Measurements from ENCODE around the gene ACAD10.
"Not testable (repeated sequence)": the region's sequence is repeated elsewhere in the genome, so short reads cannot be mapped to it uniquely, and the experiment has no call there.

Gene ACAD10

DNA sequence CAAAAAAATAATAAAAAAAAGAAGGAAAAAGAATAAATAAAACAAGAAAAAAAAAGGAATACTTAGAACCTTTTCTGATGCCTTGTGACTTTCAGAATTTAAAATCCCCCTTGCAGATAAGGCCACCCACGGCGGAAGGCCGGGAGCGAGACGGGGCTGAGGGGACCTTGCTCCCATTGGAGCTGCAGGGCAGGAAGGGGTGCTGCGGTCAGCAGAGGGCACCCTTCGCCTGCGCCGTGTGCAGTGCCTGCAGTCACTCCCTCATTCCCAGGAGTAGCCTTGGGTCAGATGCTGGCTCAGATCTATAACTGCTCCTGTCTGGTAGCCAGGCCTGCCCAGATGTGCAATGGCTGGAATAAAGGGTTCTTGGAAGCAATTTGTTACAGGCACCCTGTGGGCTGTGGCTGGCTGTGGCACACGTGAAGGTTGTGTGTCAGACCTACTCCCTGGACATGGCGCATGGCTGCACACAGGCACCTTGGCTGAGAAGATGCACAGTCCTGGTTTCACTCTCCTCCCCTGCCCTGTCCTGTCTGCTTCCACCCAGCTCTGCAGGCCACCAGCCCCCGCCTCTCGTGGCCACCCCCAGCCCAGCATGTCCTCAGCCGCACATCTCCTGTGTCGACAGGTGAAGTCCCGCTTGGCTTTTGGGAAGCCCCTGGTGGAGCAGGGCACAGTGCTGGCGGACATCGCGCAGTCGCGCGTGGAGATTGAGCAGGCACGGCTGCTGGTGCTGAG is 67.5 kb downstream of the ACAD10 start:
- DNase-seq (ENCODE audit: low read depth in 2 of 2), result no peak

DNA sequence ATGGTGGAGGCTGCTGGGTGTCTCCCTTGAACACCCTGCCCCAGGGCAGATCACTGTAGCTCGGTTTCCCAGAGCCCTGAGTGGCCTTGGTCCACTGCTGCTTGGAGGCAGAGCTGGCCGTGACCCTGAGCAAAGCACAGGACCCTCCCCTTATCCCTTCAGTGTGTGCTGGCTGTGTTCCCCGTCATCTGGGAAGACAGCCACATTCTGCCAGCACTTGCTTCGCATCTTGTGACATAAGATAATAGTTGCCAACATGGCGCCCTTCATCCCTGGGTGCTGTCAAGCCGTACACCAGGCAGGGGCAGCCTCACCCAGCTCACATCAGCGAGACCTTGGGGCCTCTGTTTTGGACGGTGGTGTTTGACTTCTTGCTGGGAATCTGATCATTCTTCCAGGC is 68.8 kb downstream of the ACAD10 start:
- no peak for DNase-seq (ENCODE audit: low read depth in 2 of 2)

DNA sequence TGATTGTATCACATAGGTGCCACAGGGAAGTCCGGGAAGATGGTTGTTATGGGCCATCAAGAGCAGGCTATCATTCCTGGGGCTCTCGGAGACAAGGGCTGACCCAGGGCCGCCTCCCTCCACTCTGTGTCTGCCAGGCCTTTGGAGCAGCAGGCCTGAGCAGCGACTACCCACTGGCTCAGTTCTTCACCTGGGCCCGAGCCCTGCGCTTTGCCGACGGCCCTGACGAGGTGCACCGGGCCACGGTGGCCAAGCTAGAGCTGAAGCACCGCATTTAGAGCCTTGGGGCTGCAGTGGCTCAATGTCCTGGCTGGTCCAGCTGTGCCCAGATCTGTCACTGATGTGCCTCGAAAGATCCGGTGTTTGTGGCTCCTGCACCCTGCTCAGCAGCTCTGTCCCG is 70.3 kb downstream of the ACAD10 start:
- no peak for DNase-seq (ENCODE audit: low read depth in 2 of 2)

DNA sequence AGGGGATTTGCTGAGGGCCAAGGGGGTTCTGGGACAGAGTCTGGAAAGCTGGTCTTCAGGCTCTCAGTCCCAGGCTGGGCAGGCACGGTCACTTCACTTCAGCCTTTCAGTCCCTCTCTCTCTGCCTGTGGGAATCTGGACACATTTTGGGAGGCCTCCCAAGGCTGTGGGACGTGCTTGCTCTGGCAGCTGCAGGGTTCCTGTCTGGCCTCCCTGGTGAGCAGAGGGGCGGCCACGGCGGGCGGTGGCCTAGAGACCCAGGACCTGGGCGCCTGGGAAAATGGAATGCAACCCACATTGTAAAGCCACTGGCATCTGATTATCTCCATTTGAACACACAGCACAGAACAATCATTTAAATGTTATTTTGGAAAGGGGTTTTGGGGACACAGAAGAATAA is 70.8 kb downstream of the ACAD10 start:
- no peak for DNase-seq (ENCODE audit: low read depth in 2 of 2)

DNA sequence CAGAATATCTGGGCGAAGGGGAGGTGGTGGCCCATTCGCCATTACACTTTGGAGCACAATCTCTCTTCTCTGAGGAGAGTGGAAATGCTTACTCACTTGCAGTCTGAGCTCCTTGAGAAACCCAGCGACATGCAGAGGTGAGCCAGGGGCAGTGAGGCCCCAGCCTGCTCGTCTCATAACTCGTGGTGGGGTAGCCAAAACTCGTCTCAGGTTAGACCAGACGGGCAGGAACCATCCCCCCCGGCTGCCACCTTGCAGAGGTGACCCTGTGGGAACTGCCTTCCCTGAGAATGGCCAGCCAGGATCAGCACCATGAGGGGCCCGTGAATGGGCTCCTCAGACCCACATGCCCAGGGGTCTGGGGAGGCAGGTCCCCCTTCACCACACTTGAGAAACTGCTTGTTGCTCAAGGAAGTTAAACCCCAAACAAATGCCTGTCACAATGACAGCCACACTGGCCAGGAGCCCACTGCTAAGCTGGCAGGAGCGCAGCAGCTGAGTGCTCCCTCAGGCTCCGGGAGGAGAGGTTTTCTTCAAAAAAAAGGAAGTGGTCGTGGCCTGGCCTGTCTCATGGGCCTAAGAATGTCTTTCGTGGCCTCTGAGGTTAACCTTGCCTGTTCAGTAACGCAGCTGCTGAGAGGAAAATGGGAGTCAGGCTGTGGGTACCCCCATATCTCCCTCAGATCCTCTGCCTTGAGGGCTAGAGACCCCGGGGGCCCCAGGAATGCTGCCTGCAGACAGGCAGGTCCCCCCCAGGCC is 71.7 kb downstream of the ACAD10 start:
- DNase-seq (ENCODE audit: low read depth in 2 of 2), result no peak

DNA sequence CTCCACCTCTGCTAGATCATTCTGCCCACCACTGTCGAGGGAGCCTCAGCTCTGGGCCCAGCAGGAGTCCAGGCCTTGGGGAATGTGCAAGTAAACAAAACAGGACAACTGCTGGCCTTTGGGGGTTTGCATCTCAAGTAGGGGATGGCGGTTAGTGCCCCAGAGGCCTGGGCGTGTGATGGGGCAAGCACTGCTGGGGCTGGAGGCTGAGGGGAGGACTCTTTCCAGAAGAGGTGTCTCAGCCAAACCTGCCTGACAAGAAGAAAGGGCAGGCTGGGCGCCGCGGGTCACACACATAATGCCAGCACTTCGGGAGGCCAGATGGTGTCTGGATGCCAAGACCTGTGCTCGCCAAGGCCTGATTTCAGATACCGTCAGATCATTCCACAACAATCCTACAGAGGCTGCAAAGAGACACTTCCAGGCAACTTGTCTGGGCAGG is 72.3 kb downstream of the ACAD10 start:
- no peak for DNase-seq (ENCODE audit: low read depth in 2 of 2)

DNA sequence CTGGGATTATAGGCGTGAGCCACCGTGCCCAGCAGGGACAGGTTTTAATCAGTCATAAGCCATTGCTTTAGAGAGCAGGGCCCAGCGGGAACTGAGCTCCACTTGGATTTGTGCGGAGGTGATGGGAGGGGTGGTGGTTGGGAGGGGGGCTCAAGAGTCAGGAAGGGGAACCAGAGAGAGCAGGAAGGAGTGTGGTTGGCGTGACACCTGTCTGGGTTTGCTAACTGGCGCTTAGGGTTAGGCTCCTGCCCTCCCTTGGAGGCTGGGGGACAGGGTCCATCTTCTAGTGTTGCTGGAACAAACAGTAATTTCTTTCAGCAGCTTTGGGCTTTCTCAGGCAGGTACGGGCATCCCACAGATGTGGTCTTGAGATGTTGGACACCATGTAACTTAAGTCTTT is 73.4 kb downstream of the ACAD10 start:
- DNase-seq (ENCODE audit: low read depth in 2 of 2), result no peak

DNA sequence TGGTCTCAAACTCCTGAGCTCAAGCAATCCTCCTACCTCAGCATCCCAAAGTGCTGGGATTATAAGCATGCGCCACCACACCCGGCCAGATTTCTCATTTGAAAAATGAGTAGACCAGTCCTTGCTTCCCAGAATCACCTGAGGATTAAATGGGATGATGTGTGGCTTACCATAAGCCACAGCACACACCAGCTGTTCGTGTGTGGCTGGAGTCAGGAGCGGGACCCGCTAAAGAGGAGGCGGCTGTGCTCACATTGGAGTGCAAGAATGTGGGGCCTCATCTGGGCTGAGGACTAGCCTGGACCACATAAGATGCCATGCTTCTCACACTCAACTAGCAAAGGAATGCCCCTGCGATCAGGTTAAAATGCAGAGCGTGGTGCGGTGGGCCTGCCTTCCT is 74.1 kb downstream of the ACAD10 start:
- DNase-seq (ENCODE audit: low read depth in 2 of 2), result no peak

DNA sequence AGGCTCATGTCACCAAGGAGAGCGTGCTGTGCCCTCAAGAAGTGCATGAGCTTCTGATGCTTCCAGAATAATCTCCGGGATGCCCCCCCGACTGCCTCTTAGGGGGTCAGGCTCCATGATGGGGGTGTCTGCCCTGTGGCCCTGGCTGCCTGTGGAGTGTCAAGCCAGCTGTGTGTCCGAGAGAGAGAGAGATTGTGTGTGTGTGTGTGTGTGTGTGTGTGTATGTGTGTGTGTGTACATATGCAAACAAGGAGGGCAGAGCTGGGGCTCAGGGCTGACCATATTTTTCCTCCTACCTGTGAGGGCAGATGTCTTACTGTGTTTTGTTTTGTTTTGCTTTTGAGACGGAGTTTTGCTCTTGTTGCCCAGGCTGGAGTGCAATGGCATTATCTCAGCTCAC is 75.2 kb downstream of the ACAD10 start:
- no peak for DNase-seq (ENCODE audit: low read depth in 2 of 2)

DNA sequence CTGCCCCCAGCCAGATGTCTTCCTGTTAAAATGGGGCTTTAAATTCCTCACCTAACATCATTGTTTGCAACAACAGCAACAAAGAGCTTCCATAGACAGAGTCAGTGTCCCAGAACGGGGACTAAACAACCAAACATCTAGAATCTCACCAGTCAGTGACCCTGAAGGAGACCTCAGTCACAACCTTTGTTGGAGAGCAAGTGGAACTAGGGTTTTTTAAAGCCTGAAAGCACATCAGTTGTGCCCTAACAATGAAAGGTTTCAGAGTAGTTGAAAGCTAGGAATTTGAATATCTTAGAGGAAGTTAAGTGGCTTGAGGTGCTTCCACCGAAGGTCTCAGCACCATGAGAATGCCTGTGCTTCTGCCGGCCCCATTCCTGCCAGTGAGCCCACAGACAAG is 75.9 kb downstream of the ACAD10 start:
- DNase-seq (ENCODE audit: low read depth in 2 of 2), result no peak

DNA sequence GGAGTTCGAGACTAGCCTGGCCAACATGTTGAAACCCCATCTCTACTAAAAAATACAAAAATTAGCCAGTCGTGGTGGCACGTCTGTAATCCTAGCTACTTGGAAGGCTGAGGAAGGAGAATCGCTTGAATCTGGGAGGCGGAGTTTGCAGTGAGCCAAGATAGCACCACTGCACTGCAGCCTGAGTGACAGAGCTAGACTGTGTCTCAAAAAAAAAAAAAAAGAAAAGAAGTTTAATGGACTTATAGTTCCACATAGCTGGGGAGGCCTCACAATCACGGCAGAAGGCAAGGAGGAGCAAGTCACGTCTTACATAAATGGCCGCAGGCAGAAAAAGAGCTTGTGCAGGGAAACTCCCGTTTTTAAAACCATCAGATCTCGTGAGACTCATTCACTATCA is 77.7 kb downstream of the ACAD10 start:
- DNase-seq (ENCODE audit: low read depth in 2 of 2), result not testable (repeated sequence)

DNA sequence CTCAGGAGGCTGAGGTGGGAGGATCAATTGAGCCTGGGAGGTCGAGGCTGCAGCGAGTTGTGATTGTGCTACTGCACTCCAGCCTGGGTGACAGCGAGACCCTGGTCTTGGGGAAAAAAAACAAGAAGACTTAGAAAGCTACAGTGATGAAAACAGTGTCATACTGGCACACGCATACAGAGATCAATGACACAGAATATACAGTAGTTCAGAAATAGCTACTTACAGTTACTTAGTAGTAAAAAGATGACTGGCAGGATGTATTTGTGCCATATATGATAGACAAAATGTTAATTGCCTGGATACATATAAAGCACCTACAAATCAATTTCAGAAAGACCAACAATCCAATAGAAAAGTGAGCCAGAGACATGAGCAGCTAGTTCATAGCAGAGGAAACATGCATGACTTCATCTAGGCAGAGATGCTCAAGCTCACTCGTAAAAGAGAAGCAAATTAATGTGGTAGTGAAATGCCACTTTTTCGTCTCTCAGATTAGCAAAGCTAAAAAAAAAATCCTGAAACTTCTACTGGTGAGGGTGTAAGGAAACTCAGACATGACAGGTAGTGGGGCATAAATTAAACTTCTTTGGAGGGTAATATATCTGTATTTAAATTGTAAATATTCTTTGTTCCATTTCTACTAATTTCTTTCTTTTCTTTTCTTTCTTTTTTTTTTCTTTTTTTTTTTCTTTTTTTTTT is 78.4 kb downstream of the ACAD10 start:
- DNase-seq (ENCODE audit: low read depth in 2 of 2), result no peak

DNA sequence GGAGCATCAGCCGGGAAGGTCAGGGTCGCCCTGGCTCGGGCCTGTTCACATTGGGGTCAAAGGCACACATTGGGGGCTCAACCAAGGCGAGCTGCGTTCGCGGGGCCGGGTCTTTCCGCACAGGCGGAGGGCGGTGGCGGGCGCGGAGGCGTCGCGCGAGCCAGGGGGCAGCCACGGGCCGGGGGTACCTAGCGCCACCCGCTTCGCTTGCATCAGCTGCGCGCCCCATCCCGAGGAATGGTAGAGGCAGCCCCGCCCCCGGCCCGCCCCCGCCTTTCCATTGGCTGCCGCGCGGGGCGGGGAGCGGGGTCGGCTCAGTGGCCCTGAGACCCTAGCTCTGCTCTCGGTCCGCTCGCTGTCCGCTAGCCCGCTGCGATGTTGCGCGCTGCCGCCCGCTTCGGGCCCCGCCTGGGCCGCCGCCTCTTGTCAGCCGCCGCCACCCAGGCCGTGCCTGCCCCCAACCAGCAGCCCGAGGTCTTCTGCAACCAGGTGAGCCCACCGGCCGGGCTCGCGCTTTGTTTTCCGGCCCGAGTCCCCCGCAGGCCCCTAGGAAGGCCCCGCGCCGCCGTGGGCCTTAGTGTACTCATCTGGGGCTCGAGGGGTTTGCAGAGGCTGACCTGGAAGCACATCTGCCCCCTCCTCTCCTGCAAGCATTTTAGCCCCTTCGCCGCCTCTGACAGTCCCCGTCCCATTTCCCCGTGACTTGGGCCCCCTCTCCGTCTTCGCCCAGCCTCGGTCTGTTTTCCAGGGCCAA is 80.9 kb downstream of the ACAD10 start, which contains the start of gene ALDH2:
ALDH2 (plus strand) TSS at position 326 of the 754 bp plus-strand sequence; CDS start at position 376, 50 bp downstream.
- peak in 1 of 2 donors; percentile 39 for DNase-seq (ENCODE audit: low read depth in 2 of 2)

DNA sequence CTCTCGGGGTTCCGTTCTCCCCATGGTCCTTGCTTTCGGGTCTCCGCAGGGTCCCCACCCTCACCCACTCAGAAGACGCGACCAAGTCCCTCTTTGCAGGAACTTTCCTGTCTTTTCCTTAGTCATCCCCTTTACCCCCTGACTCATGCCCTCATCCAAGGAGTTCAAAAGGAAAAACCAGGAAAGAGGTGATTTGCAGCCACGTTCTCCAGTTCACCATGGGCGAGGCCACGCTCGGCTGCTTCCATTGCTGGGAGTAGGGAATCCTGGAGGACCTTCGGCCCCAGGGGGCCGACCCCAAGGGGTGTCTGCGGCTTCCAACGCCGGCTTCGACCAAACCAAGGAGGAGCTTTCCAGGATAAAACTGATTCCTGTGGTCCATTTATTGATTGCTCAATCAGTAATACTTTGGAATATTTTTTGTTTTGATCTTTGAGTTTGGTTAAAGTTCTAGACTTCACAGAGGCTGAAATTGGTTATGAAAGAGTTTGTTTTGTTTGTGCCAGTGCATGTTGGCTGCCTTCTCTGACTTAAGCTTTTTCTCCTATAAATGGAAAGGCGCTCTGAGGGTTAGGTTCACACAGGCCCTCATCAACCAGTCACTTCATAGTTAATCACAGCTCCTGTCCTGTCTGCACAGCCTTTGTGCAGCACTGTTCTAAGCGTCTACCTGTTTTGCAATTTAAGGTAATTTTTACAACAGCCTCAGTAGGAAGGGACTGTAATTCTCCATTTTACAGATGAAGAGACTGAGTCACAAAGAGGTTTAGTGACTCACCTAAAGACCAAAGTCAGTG is 81.7 kb downstream of the ACAD10 start:
- no peak for DNase-seq (ENCODE audit: low read depth in 2 of 2)

DNA sequence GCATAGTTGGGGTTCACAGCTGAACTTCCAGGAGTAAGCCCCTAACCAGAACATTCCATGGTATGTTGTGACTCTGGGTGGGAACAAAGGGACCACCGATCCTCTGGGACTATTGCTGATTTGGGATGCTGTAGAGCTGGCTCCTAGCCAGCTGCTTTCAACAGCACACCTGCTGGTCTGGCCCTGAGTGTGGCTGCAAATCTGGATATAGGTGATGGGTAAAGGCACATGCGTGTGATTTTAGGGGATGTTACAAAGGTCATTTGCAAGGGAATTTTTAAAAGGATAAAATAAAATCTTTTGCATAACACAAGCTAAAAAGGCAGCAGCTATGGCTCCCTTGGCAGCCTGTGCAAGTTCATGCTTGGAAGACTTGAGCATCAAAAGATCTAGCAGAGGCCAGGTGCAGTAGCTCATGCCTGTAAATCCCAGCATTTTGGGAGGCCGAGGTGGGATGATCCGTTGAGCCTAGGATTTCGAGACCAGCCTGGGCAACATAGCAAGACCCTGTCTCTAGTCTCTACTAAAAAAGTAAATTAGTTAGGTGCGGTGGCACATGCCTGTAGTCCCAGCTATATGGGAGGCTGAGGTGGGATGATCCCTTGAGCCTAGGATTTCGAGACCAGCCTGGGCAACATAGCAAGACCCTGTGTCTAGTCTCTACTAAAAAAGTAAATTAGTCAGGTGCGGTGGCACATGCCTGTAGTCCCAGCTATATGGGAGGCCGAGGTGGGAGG is 82.5 kb downstream of the ACAD10 start:
- DNase-seq (ENCODE audit: low read depth in 2 of 2), result no peak

DNA sequence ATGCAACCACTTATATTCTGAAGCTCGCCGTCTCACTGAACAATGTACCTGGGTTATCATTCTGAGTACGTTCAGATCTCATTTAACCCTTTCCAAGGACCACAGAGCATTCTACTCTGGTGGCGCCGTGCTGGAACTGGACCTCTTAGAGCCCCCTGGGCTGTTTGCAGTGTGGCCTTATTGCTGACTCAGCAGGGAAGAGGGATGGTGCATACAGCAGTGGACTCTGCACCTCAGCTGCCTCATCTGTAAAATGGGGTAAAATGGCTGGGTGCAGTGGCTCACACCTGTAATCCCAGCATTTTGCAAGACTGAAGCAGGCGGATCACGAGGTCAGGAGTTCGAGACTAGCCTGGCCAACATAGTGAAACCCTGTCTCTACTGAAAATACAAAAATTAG is 83.7 kb downstream of the ACAD10 start:
- no peak for DNase-seq (ENCODE audit: low read depth in 2 of 2)

DNA sequence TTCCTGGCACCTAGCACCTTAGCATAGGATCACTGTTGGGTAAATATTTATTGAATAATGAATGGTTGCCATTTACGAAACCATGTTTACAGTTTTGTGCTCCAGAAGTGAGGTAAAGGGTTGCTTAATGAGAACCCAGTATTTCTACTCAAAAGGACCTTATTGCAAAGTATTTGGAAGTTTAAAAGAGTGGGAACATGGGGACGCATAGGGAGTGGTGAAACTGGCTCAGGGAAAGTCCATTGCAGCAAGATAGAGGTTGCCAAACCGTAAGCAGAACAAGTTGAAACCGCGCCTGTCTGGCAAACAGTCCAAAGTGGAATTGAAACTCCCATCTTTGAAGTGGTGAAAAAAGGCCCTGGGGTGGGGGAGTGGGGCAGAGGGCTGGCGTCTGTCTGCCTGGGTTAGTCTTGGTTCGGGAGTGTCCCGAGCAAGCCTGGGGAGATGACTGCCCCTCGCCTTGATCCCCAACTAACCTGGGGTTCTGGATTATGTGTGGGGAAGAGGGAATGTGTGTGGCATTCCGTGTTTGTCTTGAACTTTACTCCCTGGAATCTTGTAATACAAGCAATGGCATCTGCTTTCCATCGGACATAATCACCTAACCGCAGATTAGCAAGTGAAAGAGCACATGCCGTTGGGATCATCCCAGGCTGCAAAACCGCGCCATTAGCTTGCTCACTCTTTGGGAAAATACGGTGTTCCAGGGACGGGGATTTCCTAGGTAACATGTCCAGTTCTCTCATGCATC is 88.1 kb downstream of the ACAD10 start:
- DNase-seq (ENCODE audit: low read depth in 2 of 2), result no peak

DNA sequence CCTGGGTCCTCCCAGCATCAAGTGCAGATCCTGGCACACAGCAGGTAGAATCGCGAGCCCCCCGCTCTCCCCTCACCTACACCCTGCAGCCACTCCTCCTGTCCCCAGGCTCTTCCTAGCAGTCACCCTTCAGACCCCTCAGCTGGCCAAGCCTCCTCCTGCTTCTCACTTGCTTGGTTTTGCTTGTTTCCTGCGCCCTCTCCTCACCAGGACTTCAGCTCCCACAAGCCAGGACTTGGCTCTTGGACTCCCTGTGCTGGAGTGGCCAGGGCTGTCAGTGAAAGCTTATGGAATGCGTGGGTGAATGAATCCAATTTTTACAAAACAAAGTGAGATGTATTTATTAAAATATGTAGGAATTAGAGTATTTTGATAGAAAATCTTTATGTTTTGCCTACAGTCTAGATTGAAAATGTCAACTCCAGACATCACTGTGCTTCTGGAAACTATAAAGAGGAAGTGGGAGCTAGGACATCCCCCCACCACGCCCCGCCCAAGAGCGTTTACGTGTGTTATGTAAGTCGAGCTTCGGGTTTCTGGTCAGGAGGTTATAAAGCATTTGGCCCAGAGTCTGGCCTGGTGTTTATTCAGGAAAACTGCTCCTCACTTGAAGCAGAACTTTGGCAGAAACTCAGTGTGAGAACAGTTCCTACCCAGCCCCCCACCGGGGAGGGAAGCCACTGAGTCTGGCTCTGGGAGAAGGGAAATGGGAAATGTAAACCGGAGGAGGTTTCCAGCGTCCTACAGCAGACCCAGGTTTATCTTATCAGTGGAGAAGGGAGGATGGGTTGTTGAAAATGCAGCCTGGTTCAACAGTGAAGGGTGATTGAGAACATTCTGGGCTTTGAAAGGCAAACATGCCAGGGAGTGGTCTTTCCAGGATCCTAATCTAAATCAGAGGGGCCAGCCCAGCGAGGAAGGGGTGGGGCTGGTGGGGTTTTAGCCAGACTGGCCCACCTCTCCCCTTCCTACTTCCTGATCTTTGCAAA is 89.6 kb downstream of the ACAD10 start:
- DNase-seq (ENCODE audit: low read depth in 2 of 2), result no peak

Measured in stimulated activated CD8-positive, alpha-beta memory T cell treated with anti-CD3 and anti-CD28 coated beads, Interleukin-7, amount 100 ng/mL, for 4 hours (primary cell).